Measurements from ENCODE around the gene SAC3D1. TPM values are rescaled to one million over a fixed set of nuclear protein-coding genes. Genes with fewer than 3 reads are reported as not detected.
A peak's percentile ranks its signal among the peaks of the same experiment; 100 is the strongest.

Gene SAC3D1
- total RNA-seq, 1 donor from 2014 or later = 19.6 TPM

DNA sequence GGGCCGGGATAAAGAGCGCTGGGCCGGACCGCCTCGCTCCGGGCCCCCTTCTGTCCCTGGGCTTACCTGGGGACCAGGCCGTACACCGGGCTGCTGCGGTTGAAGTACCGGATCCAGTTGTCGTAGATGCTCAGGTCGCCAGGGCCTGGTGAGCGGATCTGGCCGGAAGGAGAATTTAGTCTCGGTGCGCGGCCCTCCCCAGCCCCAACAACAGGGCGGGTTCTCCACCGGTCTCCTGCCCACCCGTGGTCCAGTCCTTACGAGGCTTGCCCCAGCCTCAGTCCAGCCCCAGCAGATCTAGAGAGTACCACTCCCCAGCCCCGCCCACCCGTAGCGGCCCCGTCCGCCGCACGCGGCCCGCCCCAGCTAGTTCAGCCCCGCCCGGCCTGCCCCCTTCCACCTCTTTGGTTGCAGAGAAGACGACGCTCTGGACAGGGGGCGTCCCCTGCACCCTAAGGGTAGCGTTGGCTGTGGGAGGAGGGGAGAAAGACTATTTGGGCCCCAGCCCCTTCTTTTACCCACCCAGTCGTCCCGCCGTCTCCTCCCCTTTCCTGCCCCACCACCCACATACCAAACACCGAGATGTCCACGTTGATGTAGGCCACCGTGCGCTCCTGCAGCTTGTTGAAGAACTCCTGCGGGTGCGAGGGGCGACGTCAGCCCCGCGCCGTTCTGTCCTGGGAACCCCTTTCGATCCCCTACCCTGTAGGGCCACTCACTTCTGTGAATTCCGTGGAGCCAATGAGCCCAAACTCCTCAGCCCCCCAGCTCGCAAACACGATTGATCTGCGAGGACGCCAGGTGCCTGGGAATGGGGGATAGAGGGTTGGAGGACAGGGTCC is 6.8 kb downstream of the SAC3D1 start:
- Histone ChIP-seq H3K9me3 (no peaks in the 10 kb centered on the region), H3K27ac (peak overlapping the region; percentile 14 to 62), H3K36me3 (peaks cover 0 to 12% of the 10 kb centered on the region in 2 donors), H3K4me1 (peaks cover 0 to 16% of the 10 kb centered on the region in 2 donors), H3K4me3 (peak overlapping the region; percentile 65 to 69), H3K27me3 (no peaks in the 10 kb centered on the region)
- no peak for DNase-seq (ENCODE audit: low spot score in 2 of 2)
- TF ChIP-seq, protein P1, sequence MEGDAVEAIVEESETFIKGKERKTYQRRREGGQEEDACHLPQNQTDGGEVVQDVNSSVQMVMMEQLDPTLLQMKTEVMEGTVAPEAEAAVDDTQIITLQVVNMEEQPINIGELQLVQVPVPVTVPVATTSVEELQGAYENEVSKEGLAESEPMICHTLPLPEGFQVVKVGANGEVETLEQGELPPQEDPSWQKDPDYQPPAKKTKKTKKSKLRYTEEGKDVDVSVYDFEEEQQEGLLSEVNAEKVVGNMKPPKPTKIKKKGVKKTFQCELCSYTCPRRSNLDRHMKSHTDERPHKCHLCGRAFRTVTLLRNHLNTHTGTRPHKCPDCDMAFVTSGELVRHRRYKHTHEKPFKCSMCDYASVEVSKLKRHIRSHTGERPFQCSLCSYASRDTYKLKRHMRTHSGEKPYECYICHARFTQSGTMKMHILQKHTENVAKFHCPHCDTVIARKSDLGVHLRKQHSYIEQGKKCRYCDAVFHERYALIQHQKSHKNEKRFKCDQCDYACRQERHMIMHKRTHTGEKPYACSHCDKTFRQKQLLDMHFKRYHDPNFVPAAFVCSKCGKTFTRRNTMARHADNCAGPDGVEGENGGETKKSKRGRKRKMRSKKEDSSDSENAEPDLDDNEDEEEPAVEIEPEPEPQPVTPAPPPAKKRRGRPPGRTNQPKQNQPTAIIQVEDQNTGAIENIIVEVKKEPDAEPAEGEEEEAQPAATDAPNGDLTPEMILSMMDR (IDR thresholded peaks at IDR 0.05) = no peak
- intact Hi-C loops (cut with DNase I) = loop anchor here (10.0 kb wide), 1 partner anchor 617 kb away; the partner anchor contains the start of gene RELA

DNA sequence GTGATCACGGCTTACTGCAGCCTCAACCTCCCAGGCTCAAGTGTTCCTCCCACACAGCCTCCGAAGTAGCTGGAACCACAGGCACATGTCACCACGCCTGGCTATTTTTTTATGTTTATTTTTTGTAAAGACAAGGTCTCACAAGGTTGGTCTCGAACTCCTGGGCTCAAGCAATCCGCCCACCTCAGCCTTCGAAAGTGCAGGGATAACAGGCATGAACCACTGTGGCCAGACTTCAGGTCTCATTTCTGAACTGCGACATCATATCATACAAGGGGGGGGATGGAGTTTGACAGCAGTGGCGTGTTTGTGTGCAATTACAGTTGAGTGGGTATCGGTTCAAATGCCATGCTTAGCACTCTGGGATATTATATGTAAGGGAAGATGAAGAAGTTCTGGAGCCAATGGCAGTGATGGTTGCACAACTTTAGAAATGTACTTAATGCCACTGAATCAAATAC is 10.4 kb downstream of the SAC3D1 start:
- H3K4me3 ChIP-seq = no peak overlapping the region
- TF ChIP-seq, protein P1 (IDR thresholded peaks at IDR 0.05) = no peak
- H3K27ac ChIP-seq = no peak overlapping the region
- H3K27me3 ChIP-seq = no peaks in the 10 kb centered on the region
- H3K9me3 ChIP-seq = no peaks in the 10 kb centered on the region
- intact Hi-C loops (cut with DNase I) = no loop called here
- no peak for DNase-seq (ENCODE audit: low spot score in 2 of 2)
- H3K4me1 ChIP-seq = peaks cover 0 to 15% of the 10 kb centered on the region in 2 donors
- H3K36me3 ChIP-seq = no peaks in the 10 kb centered on the region

DNA sequence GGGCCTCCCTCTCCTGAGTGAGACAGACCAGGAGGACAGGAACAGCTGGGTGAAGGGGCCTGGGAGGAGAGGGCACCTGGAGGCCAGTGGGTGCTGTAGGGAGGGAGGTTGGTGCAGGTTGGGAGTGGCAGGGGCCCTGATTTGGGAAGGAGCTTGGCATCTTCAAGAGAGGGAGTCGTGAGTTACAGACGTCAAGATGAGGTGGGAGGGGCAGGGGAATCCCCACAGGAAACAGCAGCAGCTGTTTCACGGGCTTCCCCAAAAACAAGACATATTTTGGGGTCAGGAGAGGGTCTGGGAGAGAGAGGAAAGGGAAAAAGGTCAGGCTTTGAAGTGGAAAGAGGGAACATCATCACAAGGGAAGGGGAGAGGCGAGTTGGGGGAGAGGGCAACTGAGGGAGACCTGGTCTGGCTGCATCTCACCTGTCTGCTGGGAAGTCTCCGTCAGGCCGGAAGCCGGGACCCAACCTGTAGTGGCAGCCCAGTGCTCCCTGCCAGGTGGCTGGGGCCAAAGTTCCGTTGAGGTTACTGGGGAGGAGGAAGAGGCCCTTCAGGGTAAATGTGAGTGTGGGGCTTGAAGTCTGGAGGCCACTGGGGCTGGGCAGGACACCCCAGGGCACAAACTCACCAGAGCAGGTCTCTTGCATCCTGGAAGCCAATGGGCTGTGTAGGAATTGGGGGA is 13.0 kb downstream of the SAC3D1 start:
- Histone ChIP-seq H3K4me3 (no peak overlapping the region), H3K27me3 (no peaks in the 10 kb centered on the region), H3K27ac (no peak overlapping the region), H3K4me1 (no peaks in the 10 kb centered on the region), H3K36me3 (no peaks in the 10 kb centered on the region), H3K9me3 (no peaks in the 10 kb centered on the region)
- no peak for DNase-seq (ENCODE audit: low spot score in 2 of 2)
- intact Hi-C loops (cut with DNase I) = no loop called here
- TF ChIP-seq, protein P1 (IDR thresholded peaks at IDR 0.05) = no peak

DNA sequence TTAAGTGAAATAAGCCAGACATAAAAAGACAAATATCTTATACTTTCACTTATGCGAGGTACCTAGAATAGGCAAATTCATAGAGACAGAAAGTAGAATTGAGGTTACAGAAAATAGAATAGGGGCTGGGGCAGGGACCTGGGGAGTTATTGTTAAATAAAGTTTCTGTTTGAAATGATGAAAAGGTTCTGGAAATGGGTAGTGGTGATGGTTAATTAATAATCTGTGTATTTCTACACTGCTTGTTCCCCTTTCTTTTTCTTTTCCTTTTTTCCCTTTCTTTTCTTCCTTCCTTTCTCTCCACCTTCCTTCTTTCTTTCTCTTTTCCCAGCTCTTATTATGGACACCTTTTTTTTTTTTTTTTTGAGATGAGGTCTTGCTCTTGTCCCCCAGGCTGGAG is 14.5 kb downstream of the SAC3D1 start:
- intact Hi-C loops (cut with DNase I) = no loop called here
- TF ChIP-seq, protein P1 (IDR thresholded peaks at IDR 0.05) = no peak
- H3K4me3 ChIP-seq = no peak overlapping the region
- H3K27me3 ChIP-seq = no peaks in the 10 kb centered on the region
- no peaks in the 10 kb centered on the region for H3K9me3 ChIP-seq
- no peaks in the 10 kb centered on the region for H3K4me1 ChIP-seq
- no peaks in the 10 kb centered on the region for H3K36me3 ChIP-seq
- no peak overlapping the region for H3K27ac ChIP-seq
- no peak for DNase-seq (ENCODE audit: low spot score in 2 of 2)

DNA sequence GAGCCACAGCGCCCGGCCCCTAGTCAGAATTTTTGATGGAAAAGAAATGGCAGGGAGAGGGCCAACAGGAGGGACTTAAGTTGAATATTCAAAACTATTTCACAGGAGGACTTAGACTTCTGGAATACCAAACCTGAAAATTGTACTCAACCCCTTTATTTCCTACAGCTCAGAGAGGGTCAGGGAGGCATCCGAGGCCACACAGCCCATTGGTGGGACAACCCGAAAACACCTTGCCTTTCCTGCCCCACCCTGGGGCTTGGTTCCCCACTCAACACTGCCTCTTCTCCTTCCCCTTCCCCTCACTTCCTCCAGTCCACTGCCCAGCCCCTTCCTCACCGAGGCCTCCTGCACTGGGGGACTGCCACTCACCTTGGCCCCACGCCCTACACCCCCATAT is 16.0 kb downstream of the SAC3D1 start:
- intact Hi-C loops (cut with DNase I) = no loop called here
- Histone ChIP-seq H3K27ac (no peak overlapping the region), H3K9me3 (no peaks in the 10 kb centered on the region), H3K4me3 (no peak overlapping the region), H3K27me3 (no peaks in the 10 kb centered on the region), H3K4me1 (no peaks in the 10 kb centered on the region), H3K36me3 (no peaks in the 10 kb centered on the region)
- DNase-seq (ENCODE audit: low spot score in 2 of 2) = no peak
- TF ChIP-seq, protein P1 (IDR thresholded peaks at IDR 0.05) = no peak
